Fibroblast of skin of right quadriceps (primary cell): ENCODE data around the gene FLYWCH2.
"Not testable (repeated sequence)": the region's sequence is repeated elsewhere in the genome, so short reads cannot be mapped to it uniquely, and the experiment has no call there.

Experiments
- DNase-seq: peaks from one replicate; pipeline ENCODE4 v3.0.0-alpha.2; 2013

FLYWCH2 gene

GRCh38 chr16:2915196-2915929 is 32.3 kb downstream of the FLYWCH2 start:
- DNase-seq, result no peak

- peak; percentile 63 for DNase-seq
These were observed 36.7 kb downstream of the FLYWCH2 start for GRCh38 chr16:2919511-2920255.

GRCh38 chr16:2923481-2923880 is 40.5 kb downstream of the FLYWCH2 start:
- no peak for DNase-seq

- DNase-seq, result no peak
These were observed 42.1 kb downstream of the FLYWCH2 start for GRCh38 chr16:2924901-2925755.

- DNase-seq, result no peak
These were observed 43.1 kb downstream of the FLYWCH2 start for GRCh38 chr16:2925951-2926649.

- DNase-seq, result no peak
These were observed 43.6 kb downstream of the FLYWCH2 start for GRCh38 chr16:2926650-2926999.

GRCh38 chr16:2927010-2927646 is 44.1 kb downstream of the FLYWCH2 start:
- peak; percentile 82 for DNase-seq

- DNase-seq, result not testable (repeated sequence)
These were observed 45.1 kb downstream of the FLYWCH2 start for GRCh38 chr16:2928151-2928550.

- DNase-seq, result no peak
These were observed 45.8 kb downstream of the FLYWCH2 start for GRCh38 chr16:2928796-2929195.

GRCh38 chr16:2929693-2930092 is 46.7 kb downstream of the FLYWCH2 start:
- DNase-seq, result no peak

- DNase-seq, result no peak
These were observed 47.2 kb downstream of the FLYWCH2 start for GRCh38 chr16:2930236-2930635.

GRCh38 chr16:2931231-2931914 is 48.4 kb downstream of the FLYWCH2 start:
- not testable (repeated sequence) for DNase-seq

- no peak for DNase-seq
These were observed 50.1 kb downstream of the FLYWCH2 start for GRCh38 chr16:2933136-2933535.

GRCh38 chr16:2933701-2934100 is 50.7 kb downstream of the FLYWCH2 start:
- no peak for DNase-seq

GRCh38 chr16:2934450-2934849 is 51.4 kb downstream of the FLYWCH2 start:
- no peak for DNase-seq

- no peak for DNase-seq
These were observed 53.5 kb downstream of the FLYWCH2 start for GRCh38 chr16:2936436-2937011.

- no peak for DNase-seq
These were observed 54.2 kb downstream of the FLYWCH2 start for GRCh38 chr16:2937170-2937569.

- DNase-seq, result no peak
These were observed 55.2 kb downstream of the FLYWCH2 start for GRCh38 chr16:2938206-2938605.

- DNase-seq, result no peak
These were observed 57.0 kb downstream of the FLYWCH2 start for GRCh38 chr16:2939968-2940367.

GRCh38 chr16:2942045-2942444 is 59.0 kb downstream of the FLYWCH2 start:
- no peak for DNase-seq

GRCh38 chr16:2943716-2944115 is 60.7 kb downstream of the FLYWCH2 start:
- DNase-seq, result not testable (repeated sequence)
